HepG2 (cell line): ENCODE results near the gene RAD51D. TPM values are rescaled to one million over a fixed set of nuclear protein-coding genes. Genes with fewer than 3 reads are reported as not detected.

Source experiments
- ADNP ChIP-seq: sonication (generic); formaldehyde crosslinking; IDR thresholded peaks from 2 replicates; pipeline ENCODE4 v1.4.0; 2020; ENCODE audit warnings: missing genetic modification reagents
- EED ChIP-seq: sonication (generic); formaldehyde crosslinking; IDR thresholded peaks from 2 replicates; pipeline ENCODE4 v1.5.0; 2020; ENCODE audit warnings: mild to moderate bottlenecking, missing genetic modification reagents
- FIP1L1 ChIP-seq: fragments of 200-400 bp; formaldehyde crosslinking; IDR thresholded peaks from 2 replicates; pipeline ENCODE4 v1.6.1; 2018; ENCODE audit warnings: low read depth, mild to moderate bottlenecking, low read length, moderate library complexity, borderline replicate concordance; ENCODE audit not compliant: insufficient read depth
- GMEB1 ChIP-seq: sonication (generic); formaldehyde crosslinking; IDR thresholded peaks from 2 replicates; pipeline ENCODE4 v1.5.1; 2020; ENCODE audit warnings: missing genetic modification reagents, mild to moderate bottlenecking, borderline replicate concordance
- KMT2B ChIP-seq: IDR thresholded peaks from 2 replicates; pipeline ENCODE4 v1.6.1; 2016; ENCODE audit warnings: missing genetic modification reagents, missing compliant biosample characterization
- PATZ1 ChIP-seq: sonication (generic); formaldehyde crosslinking; IDR thresholded peaks from 2 replicates; pipeline ENCODE4 v1.4.0; 2020; ENCODE audit warnings: missing genetic modification reagents
- STAG1 ChIP-seq: sonication (generic); formaldehyde crosslinking; IDR thresholded peaks from 2 replicates; pipeline ENCODE4 v1.4.0; 2020; ENCODE audit warnings: missing genetic modification reagents
- YY1 ChIP-seq: IDR thresholded peaks from 2 replicates; pipeline ENCODE4 v1.6.1; 2011; ENCODE audit warnings: low read length, low read depth, moderate library complexity, mild to moderate bottlenecking; ENCODE audit not compliant: insufficient read depth, insufficient replicate concordance
- ZNF275 ChIP-seq: sonication (generic); formaldehyde crosslinking; IDR thresholded peaks from 2 replicates; pipeline ENCODE4 v1.8.0; 2022; ENCODE audit warnings: missing genetic modification reagents, mild to moderate bottlenecking, inconsistent platforms, borderline replicate concordance
- ZNF572 ChIP-seq: sonication (generic); formaldehyde crosslinking; IDR thresholded peaks from 2 replicates; pipeline ENCODE4 v1.5.1; 2020; ENCODE audit warnings: mild to moderate bottlenecking, missing genetic modification reagents
- ZSCAN30 ChIP-seq: sonication (generic); formaldehyde crosslinking; IDR thresholded peaks from 2 replicates; pipeline ENCODE4 v1.5.0; 2020; ENCODE audit warnings: mild to moderate bottlenecking, missing genetic modification reagents
- polyA plus RNA-seq, 8 experiments: library from polyadenylated mRNA; depleted of rRNA in 3 of 8; stranded (reverse) in 7 of 8; unstranded in 1 of 8; fragments of >200 nt; fragmentation: Illumina TruSeq in 4 of 8; extraction: Trizol in 4 of 8; gene quantifications; 2 replicates each; pipeline versions ENCODE4 v1.2.1 to v1.2.3, GENCODE V29; 2011 to 2016; ENCODE audit warnings: low read depth in 4 of 8, missing spikeins in 1 of 8, mixed read lengths in 1 of 8; ENCODE audit not compliant: insufficient read depth in 1 of 8
- total RNA-seq, 5 experiments: library from RNA; depleted of rRNA; stranded (reverse); fragments of >200 nt; fragmentation: Illumina TruSeq; extraction: Trizol; gene quantifications; 2 replicates each; pipeline ENCODE4 v1.2.3, GENCODE V29; 2016; ENCODE audit warnings: low read depth in 1 of 5
- TF ChIP-seq, protein P1 (sequence below): sonication (generic); formaldehyde crosslinking; IDR thresholded peaks from 2 replicates; pipeline ENCODE4 v1.4.0; 2020; ENCODE audit warnings: low read depth, missing genetic modification reagents
- TF ChIP-seq, protein P2 (sequence below): sonication (generic); formaldehyde crosslinking; IDR thresholded peaks from 2 replicates; pipeline ENCODE4 v1.9.0; 2021; ENCODE audit warnings: missing genetic modification reagents, borderline replicate concordance
- TF ChIP-seq, protein P3 (sequence below): sonication (generic); formaldehyde crosslinking; IDR thresholded peaks from 2 replicates; pipeline ENCODE4 v1.5.0; 2020; ENCODE audit warnings: mild to moderate bottlenecking, missing genetic modification reagents
- TF ChIP-seq, protein P4 (sequence below): sonication (generic); formaldehyde crosslinking; IDR thresholded peaks from 2 replicates; pipeline ENCODE4 v1.5.0; 2020; ENCODE audit warnings: missing genetic modification reagents, mild to moderate bottlenecking, borderline replicate concordance

The RAD51D gene
- total and polyA plus RNA-seq, 2 of the 13 experiments (the other 11 are each of a cell fraction or from before 2014, with no cell fraction given) = 6.7 to 13.1 TPM

DNA sequence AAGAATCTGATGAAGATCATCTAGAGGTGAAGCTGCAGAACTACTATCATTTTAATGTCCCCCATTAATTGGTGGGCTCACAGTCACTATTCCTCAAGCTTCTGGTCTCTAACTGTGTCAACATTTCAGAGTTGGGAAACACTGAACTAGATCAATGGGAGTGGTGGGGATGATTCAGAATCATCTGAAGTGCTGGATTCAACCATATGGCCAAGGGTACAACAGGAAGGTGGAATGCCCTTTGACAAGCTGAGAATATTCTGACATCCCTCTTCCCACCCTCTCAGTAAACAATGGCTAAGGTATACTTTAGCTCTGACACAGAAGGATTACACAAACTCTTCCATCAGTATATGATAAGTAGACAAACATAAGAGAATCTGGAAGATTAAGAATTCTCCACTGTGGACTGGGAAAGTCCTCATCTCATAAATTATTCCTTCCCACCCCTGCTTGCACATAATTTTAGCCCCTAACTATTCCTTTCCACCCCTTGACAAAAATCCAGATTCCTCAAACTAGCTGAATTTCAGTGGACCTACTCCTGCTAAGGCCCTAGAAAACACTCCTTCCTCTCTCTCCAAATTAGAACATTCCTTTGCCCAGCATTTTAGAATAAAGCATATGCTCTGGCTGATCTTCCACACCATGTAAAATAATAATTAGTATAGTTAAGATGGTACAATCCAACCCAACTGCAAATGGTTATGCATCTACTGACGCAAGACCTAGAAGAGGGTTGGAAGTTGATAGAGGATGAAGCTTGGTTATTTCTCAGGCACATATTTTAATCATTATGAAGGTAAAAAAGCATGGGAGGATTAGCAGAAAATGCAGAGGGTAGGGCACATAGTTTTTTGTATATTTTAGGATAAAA is 39.9 kb downstream of the RAD51D start (continued):
- TF ChIP-seq, protein P1, sequence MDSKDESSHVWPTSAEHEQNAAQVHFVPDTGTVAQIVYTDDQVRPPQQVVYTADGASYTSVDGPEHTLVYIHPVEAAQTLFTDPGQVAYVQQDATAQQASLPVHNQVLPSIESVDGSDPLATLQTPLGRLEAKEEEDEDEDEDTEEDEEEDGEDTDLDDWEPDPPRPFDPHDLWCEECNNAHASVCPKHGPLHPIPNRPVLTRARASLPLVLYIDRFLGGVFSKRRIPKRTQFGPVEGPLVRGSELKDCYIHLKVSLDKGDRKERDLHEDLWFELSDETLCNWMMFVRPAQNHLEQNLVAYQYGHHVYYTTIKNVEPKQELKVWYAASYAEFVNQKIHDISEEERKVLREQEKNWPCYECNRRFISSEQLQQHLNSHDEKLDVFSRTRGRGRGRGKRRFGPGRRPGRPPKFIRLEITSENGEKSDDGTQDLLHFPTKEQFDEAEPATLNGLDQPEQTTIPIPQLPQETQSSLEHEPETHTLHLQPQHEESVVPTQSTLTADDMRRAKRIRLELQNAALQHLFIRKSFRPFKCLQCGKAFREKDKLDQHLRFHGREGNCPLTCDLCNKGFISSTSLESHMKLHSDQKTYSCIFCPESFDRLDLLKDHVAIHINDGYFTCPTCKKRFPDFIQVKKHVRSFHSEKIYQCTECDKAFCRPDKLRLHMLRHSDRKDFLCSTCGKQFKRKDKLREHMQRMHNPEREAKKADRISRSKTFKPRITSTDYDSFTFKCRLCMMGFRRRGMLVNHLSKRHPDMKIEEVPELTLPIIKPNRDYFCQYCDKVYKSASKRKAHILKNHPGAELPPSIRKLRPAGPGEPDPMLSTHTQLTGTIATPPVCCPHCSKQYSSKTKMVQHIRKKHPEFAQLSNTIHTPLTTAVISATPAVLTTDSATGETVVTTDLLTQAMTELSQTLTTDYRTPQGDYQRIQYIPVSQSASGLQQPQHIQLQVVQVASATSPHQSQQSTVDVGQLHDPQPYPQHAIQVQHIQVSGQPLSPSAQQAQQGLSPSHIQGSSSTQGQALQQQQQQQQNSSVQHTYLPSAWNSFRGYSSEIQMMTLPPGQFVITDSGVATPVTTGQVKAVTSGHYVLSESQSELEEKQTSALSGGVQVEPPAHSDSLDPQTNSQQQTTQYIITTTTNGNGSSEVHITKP (CRISPR knock-in tag) = peak; percentile 97
- TF ChIP-seq PATZ1 (CRISPR knock-in tag) (no peak), GMEB1 (CRISPR knock-in tag) (no peak), ADNP (no peak), ZNF572 (CRISPR knock-in tag) (no peak), EED (CRISPR knock-in tag) (no peak), ZSCAN30 (CRISPR knock-in tag) (no peak), KMT2B (no peak), ZNF275 (CRISPR knock-in tag) (no peak), FIP1L1 (no peak), STAG1 (CRISPR knock-in tag) (no peak), YY1 (no peak)
- TF ChIP-seq, protein P2, sequence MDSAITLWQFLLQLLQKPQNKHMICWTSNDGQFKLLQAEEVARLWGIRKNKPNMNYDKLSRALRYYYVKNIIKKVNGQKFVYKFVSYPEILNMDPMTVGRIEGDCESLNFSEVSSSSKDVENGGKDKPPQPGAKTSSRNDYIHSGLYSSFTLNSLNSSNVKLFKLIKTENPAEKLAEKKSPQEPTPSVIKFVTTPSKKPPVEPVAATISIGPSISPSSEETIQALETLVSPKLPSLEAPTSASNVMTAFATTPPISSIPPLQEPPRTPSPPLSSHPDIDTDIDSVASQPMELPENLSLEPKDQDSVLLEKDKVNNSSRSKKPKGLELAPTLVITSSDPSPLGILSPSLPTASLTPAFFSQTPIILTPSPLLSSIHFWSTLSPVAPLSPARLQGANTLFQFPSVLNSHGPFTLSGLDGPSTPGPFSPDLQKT (CRISPR knock-in tag) = no peak
- TF ChIP-seq, protein P3, sequence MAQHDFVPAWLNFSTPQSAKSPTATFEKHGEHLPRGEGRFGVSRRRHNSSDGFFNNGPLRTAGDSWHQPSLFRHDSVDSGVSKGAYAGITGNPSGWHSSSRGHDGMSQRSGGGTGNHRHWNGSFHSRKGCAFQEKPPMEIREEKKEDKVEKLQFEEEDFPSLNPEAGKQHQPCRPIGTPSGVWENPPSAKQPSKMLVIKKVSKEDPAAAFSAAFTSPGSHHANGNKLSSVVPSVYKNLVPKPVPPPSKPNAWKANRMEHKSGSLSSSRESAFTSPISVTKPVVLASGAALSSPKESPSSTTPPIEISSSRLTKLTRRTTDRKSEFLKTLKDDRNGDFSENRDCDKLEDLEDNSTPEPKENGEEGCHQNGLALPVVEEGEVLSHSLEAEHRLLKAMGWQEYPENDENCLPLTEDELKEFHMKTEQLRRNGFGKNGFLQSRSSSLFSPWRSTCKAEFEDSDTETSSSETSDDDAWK (CRISPR knock-in tag) = no peak
- TF ChIP-seq, protein P4, sequence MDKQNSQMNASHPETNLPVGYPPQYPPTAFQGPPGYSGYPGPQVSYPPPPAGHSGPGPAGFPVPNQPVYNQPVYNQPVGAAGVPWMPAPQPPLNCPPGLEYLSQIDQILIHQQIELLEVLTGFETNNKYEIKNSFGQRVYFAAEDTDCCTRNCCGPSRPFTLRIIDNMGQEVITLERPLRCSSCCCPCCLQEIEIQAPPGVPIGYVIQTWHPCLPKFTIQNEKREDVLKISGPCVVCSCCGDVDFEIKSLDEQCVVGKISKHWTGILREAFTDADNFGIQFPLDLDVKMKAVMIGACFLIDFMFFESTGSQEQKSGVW (CRISPR knock-in tag) = no peak
